ENCODE results near the gene CCNG2.
A peak's percentile ranks its signal among the peaks of the same experiment; 100 is the strongest.

CCNG2 gene

DNA sequence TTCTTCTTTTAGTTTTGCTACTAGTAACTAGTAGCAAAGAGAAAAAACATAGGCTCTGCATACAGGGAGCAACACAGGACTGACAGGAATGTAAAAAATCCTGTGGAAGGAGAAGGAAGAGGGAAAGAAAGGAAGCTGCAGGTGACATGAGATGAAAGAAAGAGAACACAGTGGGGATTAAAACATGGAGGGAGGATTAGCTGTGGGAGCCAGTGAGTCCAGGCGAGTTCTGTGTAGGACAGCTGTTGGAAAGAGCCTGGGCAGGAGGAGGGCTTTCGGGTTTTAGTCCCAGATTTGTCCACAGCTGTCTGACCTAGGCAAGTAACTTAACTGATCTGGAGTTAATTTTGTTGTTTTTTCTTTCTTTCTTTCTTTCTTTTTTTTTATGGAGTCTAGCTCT lies 21.6 kb downstream of the CCNG2 start:
- DNase-seq: no peak

- DNase-seq: no peak
Measured at GRCh38 chr4:77179519-77179918, 22.5 kb downstream of the CCNG2 start.

DNA sequence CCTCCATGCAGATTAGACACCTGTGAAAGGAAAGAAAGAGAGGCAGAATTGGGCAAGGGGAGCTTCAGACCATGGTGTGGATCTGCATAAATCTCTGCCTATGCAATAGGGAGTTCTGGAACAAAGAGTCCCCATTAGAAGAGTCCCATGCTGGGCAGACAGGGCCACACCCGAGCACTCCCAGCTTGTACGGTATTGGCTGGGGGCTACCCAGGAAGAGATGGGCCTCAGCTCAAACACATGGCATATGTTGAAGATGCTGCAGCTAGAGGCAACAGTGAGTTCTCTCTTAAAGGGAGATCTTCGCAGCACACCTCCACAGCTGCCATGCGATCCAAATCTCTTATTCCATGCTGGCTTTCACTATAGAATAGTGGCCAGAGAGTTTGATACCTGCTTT lies 24.7 kb downstream of the CCNG2 start:
- DNase-seq: no peak

- DNase-seq: peak; percentile 53 to 67 (median 55)
Measured at GRCh38 chr4:77183777-77184420, 26.9 kb downstream of the CCNG2 start.

DNA sequence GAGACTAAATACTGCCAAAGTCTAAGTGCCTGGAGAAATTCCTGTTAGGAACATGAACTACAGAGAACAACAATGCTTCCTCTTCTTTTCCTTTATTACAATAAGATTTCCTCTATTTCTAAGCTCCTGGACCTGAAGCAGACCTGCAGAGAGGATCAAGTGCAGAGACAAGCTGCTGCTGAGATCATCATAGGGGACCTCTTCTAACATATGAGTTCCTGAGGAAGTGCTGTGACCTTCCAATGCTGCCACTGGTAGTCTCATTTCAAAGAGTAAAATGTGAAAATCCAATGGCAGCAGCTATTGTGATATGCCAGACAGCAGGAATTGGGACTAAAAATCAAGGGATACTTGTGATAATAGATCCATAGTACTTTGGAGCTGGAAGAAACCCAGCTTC lies 28.0 kb downstream of the CCNG2 start:
- DNase-seq: peak; percentile 41 to 50 (median 44)

GRCh38 chr4:77185686-77186085 lies 28.7 kb downstream of the CCNG2 start:
- DNase-seq: peak in 1 of 3 donors; percentile 13

DNA sequence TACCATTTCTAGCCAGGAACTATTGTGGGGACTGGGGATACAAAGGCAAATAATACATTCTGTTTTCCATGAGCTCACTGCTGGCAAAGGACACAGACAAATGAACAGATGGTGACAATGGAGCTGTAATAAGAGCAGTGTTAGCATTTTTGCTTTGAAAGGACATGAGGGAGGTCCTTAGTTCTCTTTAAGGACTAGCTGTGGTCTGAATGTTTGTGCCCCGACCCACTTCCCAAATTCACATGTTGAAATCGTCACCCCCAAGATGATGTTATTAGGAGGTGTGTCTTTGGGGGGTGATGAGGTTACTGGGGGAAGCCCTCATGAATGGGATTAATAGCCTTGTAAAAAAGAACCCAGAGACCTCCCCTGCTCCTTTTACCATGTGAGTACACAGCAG lies 30.3 kb downstream of the CCNG2 start:
- DNase-seq: peak; percentile 18 to 39 (median 27)

DNA sequence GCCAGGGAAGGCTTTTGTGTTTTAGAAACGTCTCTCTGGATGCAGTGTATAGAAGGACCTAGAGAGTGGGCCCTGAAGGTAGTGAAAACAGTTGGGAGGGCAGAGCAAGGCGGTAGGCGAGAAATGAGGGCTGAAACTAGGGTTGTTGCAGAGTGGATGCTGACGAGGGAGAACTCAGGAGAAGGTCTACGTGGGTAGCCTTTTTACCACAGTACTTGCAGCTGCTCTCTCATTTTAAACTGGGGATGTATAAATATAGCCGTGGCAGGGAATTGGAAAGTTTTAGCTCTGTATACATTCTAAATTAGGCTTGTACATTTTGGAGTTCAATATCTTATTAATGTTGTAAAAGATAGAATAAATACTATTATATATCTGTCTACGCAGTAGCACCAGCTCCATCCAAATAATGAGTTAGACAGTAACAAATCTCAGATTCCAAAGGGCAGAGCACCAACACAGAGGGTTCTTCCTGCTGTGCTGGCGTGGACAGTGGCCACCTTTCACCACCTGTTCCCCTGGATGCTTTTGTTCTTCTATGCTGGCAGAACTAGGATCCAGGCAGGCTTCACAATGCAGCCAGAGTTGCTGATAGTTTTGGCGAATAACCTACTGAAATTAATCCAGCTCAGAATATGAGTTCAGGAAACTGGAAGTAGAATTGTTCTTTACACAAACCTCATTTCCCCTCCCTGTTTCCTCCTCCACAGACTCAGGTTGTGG lies 31.7 kb downstream of the CCNG2 start:
- DNase-seq: no peak

GRCh38 chr4:77189412-77189811 lies 32.4 kb downstream of the CCNG2 start:
- no peak for DNase-seq

GRCh38 chr4:77190053-77190452 lies 33.0 kb downstream of the CCNG2 start:
- no peak for DNase-seq

DNA sequence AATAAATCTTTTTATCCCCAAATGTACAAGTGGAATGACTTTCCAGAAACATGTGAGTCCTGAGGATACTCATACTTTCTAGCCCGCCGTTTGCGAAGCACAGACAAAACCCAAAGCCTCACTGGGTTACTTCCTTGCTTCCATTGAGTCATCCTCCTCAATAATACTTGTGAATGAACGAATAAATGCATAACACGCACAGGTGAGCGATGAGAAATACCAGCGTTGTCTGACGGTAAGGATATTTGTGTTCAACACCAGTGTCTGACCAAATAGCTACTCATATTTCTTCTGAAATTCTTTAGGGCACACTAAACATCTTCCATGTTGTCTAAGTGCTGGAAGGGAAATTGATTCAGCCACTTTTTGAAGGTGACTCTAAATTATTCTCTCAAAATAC lies 36.0 kb downstream of the CCNG2 start:
- DNase-seq: no peak

GRCh38 chr4:77193511-77194102 lies 36.6 kb downstream of the CCNG2 start:
- DNase-seq: peak; percentile 81 to 89 (median 83)

DNA sequence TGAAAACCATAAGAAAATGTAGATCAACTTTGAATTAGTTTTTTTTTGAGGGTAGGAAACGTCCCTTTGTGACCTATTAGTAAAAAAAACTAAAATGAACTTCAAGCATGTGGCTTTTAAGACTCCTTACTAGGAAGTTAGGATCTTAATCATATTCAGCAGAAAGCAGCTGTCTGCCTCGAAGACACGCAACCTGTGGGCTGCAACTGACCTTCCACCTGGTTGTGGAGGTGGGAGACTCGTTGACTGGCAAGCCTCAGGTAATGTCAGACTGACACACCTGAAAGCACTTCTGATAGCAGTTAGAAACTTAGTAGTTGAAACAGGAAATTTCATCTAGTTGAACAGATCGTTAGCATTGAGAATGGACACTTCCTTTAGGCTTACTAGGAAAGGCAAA lies 37.4 kb downstream of the CCNG2 start:
- DNase-seq: no peak

DNA sequence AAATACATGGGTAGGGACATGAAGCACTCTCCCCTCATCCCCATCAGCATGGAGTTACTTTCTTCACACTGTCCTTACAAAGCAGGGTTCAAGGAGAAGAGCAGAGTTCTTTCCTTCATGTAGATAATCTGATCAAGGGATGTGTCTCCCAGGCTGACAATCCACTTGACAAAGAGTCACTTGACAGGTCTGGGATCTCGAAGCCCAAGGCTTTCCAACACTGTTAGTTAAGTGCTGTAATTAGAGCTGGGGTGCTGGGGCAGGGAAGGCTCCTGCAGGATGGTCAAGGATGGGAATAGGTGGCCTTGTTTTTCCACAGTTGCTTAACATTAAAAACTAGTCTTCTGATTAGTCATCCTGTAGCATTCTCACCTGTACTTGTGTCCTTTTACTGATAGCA lies 38.0 kb downstream of the CCNG2 start:
- DNase-seq: no peak

- peak; percentile 41 to 66 (median 54) for DNase-seq
Measured at GRCh38 chr4:77196866-77197265, 39.9 kb downstream of the CCNG2 start.

DNA sequence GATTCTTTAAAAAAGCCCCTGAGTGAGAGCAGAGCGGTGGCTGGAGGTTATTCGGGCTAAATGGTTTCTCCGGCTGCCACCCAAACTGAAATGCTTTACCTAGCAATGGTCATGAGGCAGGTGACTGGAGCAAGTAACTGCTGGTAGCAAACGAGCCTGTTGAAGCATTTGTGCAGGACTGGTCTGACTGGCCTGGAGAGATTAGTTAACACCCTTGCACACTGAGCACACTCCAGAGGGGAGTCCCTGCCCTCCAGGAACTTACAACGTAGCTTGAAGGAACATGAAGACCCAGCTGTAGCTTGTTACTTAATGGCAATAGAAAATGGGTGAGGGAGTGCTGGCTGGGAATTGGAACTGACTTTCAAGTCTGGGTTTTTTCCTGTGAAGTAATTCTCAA lies 40.4 kb downstream of the CCNG2 start:
- DNase-seq: no peak

DNA sequence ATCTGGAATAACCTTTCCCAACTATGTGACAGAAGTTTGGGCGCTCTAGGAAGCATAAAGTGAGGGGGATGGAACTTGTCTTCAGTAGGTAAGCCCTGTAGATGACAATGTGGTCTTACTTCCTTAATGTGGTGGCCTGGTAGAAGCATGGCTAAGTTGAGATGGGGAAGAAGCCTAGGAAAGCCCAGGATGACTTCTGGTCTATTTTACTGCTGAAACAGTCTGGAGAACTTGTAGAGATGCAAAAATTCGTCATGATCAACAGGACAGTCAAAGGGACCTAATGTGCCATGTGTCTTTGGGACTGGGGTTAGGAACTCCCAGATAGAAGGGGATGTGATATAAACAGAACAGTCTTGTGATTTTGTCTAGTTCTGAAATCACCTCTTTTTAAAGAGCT lies 40.8 kb downstream of the CCNG2 start:
- peak; percentile 46 to 58 (median 49) for DNase-seq

DNA sequence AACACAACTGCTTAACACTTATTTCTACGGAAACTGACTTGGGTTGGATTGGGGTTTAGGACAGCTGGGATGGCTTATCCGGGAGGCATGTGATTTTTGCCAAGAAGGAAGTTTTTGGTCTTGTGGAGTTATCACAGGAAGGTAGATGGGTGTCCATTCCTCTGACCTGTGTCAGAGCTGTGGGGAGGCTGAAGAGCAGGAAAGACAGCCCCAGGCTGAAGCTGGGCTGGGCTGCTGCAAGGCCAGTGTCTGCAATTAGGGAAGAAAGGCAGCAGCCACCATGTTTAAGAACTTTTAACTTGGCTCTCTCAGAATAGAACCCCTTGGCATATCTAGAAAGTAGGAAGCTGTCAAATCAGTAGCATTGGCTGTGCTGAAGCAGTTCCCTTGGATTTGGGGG lies 42.3 kb downstream of the CCNG2 start:
- DNase-seq: no peak

- DNase-seq: no peak
Measured at GRCh38 chr4:77199701-77200100, 42.7 kb downstream of the CCNG2 start.

- DNase-seq: no peak
Measured at GRCh38 chr4:77201343-77201742, 44.3 kb downstream of the CCNG2 start.

DNA sequence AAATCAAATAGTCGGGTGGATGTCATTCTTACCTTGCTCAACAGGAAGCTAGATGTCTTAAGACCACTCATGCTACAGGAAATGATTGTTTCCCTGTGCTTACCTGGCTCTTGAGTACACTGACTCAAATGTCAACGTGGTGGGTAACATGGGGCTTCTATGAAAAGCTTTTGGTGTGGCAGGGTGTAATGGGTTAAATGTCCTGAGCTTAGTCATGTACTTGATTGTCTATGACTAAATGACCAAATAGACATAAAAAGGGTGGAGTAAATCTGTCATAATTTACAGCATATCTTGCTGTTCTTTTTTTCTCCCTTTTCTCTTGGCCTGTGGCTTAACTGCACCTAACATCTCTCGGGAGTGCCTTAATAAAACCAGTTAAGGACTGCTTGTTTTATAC lies 44.9 kb downstream of the CCNG2 start:
- DNase-seq: no peak

DNA sequence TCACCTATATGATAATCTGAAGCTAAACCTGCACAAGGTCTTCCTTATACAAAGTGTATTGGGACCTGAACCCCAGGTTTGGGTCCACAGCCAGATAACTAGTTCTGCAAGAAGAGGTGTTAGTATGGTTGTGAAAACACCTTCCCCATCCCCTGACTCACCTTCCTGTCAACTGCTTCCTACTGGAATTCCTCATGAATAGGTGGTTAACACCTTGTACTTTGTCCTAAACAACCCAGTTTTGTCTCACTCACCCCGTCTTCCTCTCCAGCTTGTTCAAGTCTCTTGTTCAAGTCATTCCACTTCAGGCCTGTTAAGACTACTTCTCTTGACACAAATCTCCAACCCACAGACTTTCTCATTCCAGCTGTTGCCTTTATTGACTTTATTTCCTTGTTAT lies 45.5 kb downstream of the CCNG2 start:
- no peak for DNase-seq

DNA sequence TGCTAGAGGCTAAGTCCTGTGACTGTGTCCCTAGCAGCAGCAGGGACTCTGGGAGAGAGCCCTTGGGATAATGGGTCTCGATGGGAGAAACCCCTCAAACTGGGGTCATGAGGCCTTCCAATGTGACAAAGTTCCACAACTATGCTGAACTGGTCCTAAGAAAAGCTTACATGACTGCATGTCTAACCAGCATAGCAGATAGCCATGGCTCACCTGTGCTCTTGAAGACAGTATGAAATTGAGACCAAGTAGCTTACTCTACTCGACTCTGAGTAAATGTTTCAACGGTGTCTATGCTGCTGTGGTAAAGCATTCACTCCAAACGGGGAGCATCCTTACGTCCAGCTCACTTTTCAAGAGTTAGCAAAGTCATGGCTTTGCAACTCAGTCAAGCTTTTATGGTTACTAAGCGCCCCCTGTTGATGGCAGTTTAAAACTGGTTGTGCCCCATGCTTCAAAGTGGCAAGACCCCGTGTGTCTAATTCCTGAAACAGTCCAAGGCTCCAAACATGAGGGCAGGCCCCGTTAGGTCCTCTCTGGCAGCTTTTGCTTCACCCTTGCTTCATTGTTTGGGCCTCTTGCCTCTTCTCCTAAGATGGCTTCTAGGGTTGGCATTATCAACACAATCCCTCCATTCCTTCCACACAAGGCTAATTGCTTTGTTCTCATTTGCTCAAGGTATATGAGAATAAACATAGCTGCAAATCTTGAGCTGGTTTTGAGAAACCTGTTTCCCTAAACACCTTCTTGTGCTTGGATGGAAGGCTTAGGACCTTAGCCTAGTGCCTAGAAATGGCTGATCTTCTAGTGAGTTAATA lies 46.6 kb downstream of the CCNG2 start:
- DNase-seq: peak; percentile 87 to 92 (median 87)
